IMR-90 (cell line): ENCODE results near the gene RBMS3. TPM values are rescaled to one million over a fixed set of nuclear protein-coding genes. Genes with fewer than 3 reads are reported as not detected.

ENCODE experiments used
- ATAC-seq: fragments of 200-7000 bp; cut with Tn5 transposase; 2 replicates; pipeline ENCODE4 v1.9.1; 2020; ENCODE audit warnings: low read depth, mild to moderate bottlenecking, moderate library complexity
- BruUV-seq: library from RNA; stranded (reverse); fragments of 400-500 nt; replicated peaks from 2 replicates; lab custom pipeline; 2021; lab: Mats Ljungman, UMichigan
- CTCF ChIA-PET: fragments of 300-600 bp; formaldehyde crosslinking; extraction: SDS; loops from one replicate; lab custom pipeline; 2021; ENCODE audit warnings: antibody characterized with exemption; lab: Yijun Ruan, JAX
- POLR2A ChIA-PET: fragments of 300-600 bp; sonication (Branson Sonifier 250); formaldehyde crosslinking; loops from one replicate; lab custom pipeline; 2022; ENCODE audit warnings: antibody characterized with exemption; ENCODE audit not compliant: unreplicated experiment; lab: Charles Lee
- DNase-seq: peaks from one replicate; pipeline ENCODE4 v3.0.0; 2013
- H2AFZ ChIP-seq: replicated peaks from 2 replicates; pipeline ENCODE3; 2013; ENCODE audit warnings: low read length, mild to moderate bottlenecking; ENCODE audit not compliant: poor library complexity
- H2AK5ac ChIP-seq: 2 replicates; pipeline ENCODE4 v1.6.1; 2013; ENCODE audit warnings: low read depth, low read length, inconsistent platforms
- H2AK9ac ChIP-seq: replicated peaks from 2 replicates; pipeline ENCODE3; 2013; ENCODE audit warnings: mild to moderate bottlenecking, low read depth, low read length, moderate library complexity; ENCODE audit not compliant: poor library complexity
- H2BK120ac ChIP-seq: 2 replicates; pipeline ENCODE4 v1.6.1; 2013; ENCODE audit warnings: low read depth, low read length, inconsistent platforms
- H2BK15ac ChIP-seq: 3 replicates; pipeline ENCODE4 v1.6.1; 2013; ENCODE audit warnings: low read depth, low read length, inconsistent platforms
- H2BK20ac ChIP-seq: 2 replicates; pipeline ENCODE4 v1.6.1; 2013; ENCODE audit warnings: low read depth, mild to moderate bottlenecking, inconsistent platforms, low read length, moderate library complexity
- H2BK5ac ChIP-seq: 2 replicates; pipeline ENCODE4 v1.6.1; 2013; ENCODE audit warnings: mild to moderate bottlenecking, low read depth, low read length, inconsistent platforms; ENCODE audit not compliant: poor library complexity, severe bottlenecking
- H3K14ac ChIP-seq: replicated peaks from 2 replicates; pipeline ENCODE4 v1.6.1; 2013; ENCODE audit warnings: low read depth, low read length, inconsistent platforms
- H3K18ac ChIP-seq: 2 replicates; pipeline ENCODE4 v1.6.1; 2013; ENCODE audit warnings: low read depth, low read length, control low read depth
- H3K23ac ChIP-seq: 2 replicates; pipeline ENCODE4 v1.6.1; 2013; ENCODE audit warnings: low read depth, low read length, inconsistent platforms
- H3K27ac ChIP-seq: 2 replicates; pipeline ENCODE4 v1.5.1; 2013; ENCODE audit warnings: mild to moderate bottlenecking, control low read depth, low read length; ENCODE audit not compliant: insufficient read depth
- H3K27me3 ChIP-seq: 2 replicates; pipeline ENCODE4 v1.6.1; 2013; ENCODE audit warnings: low read length; ENCODE audit not compliant: control insufficient read depth, insufficient read depth
- H3K36me3 ChIP-seq: 2 replicates; pipeline ENCODE4 v1.6.1; 2013; ENCODE audit warnings: low read length, mixed read lengths; ENCODE audit not compliant: control insufficient read depth, insufficient read depth
- H3K4ac ChIP-seq: 2 replicates; pipeline ENCODE4 v1.6.1; 2013; ENCODE audit warnings: low read depth, low read length, inconsistent platforms
- H3K4me1 ChIP-seq: 2 replicates; pipeline ENCODE4 v1.6.1; 2013; ENCODE audit warnings: low read length, mixed read lengths; ENCODE audit not compliant: control insufficient read depth, insufficient read depth
- H3K4me2 ChIP-seq: 2 replicates; pipeline ENCODE4 v1.6.1; 2013; ENCODE audit warnings: low read depth, mild to moderate bottlenecking, control low read depth, low read length, moderate library complexity
- H3K4me3 ChIP-seq: 2 replicates; pipeline ENCODE4 v1.5.1; 2013; ENCODE audit warnings: low read depth, mild to moderate bottlenecking, control low read depth, low read length, moderate library complexity; ENCODE audit not compliant: insufficient read depth
- H3K56ac ChIP-seq: 2 replicates; pipeline ENCODE4 v1.6.1; 2013; ENCODE audit warnings: low read length, inconsistent platforms; ENCODE audit not compliant: insufficient read depth; ENCODE audit errors: extremely low read depth
- H3K79me1 ChIP-seq, 2 experiments: 2 replicates each; pipeline ENCODE4 v1.6.1; 2013; ENCODE audit warnings: low read length in 2 of 2, inconsistent platforms in 1 of 2, low read depth in 1 of 2
- H3K9ac ChIP-seq: 2 replicates; pipeline ENCODE4 v1.6.1; 2013; ENCODE audit warnings: low read depth, low read length, control low read depth
- H3K9me1 ChIP-seq: 2 replicates; pipeline ENCODE4 v1.6.1; 2013; ENCODE audit warnings: low read length, inconsistent platforms; ENCODE audit not compliant: insufficient read depth
- H3K9me3 ChIP-seq: 2 replicates; pipeline ENCODE4 v1.6.1; 2013; ENCODE audit warnings: low read length; ENCODE audit not compliant: control insufficient read depth, insufficient read depth
- H4K20me1 ChIP-seq: 2 replicates; pipeline ENCODE4 v1.6.1; 2013; ENCODE audit warnings: low read length, inconsistent platforms; ENCODE audit not compliant: insufficient read depth
- H4K5ac ChIP-seq: 2 replicates; pipeline ENCODE4 v1.6.1; 2013; ENCODE audit warnings: mild to moderate bottlenecking, low read depth, low read length, control low read depth
- H4K8ac ChIP-seq, 2 experiments: 2 replicates each; pipeline ENCODE4 v1.6.1; 2013; ENCODE audit warnings: low read depth in 2 of 2, low read length in 2 of 2, control low read depth in 1 of 2, inconsistent platforms in 1 of 2
- H4K91ac ChIP-seq: 2 replicates; pipeline ENCODE4 v1.6.1; 2013; ENCODE audit warnings: low read depth, low read length, inconsistent platforms; ENCODE audit not compliant: insufficient read depth
- CEBPB ChIP-seq: IDR thresholded peaks from 2 replicates; pipeline ENCODE4 v1.6.1; 2012; ENCODE audit warnings: low read depth, low read length, improper control_type of control experiment
- MAFK ChIP-seq: IDR thresholded peaks from 2 replicates; pipeline ENCODE4 v1.6.1; 2012; ENCODE audit warnings: low read depth, low read length, improper control_type of control experiment
- MAZ ChIP-seq: IDR thresholded peaks from 2 replicates; pipeline ENCODE4 v1.6.1; 2012; ENCODE audit warnings: low read depth, mild to moderate bottlenecking, low read length, improper control_type of control experiment, moderate library complexity, borderline replicate concordance
- MXI1 ChIP-seq: IDR thresholded peaks from 2 replicates; pipeline ENCODE4 v1.6.1; 2012; ENCODE audit warnings: low read depth, mild to moderate bottlenecking, low read length, moderate library complexity, borderline replicate concordance
- NFE2L2 ChIP-seq: fragments of 150-350 bp; IDR thresholded peaks from 2 replicates; pipeline ENCODE4 v1.6.1; 2016; ENCODE audit warnings: low read depth, mild to moderate bottlenecking, low read length
- POLR2A ChIP-seq: IDR thresholded peaks from 2 replicates; pipeline ENCODE4 v1.6.1; 2012; ENCODE audit warnings: mild to moderate bottlenecking, low read depth, low read length
- RFX5 ChIP-seq: IDR thresholded peaks from 2 replicates; pipeline ENCODE4 v1.8.0; 2012; ENCODE audit warnings: low read depth, mild to moderate bottlenecking, low read length, moderate library complexity
- SMC3 ChIP-seq: fragments of 150-350 bp; IDR thresholded peaks from 2 replicates; pipeline ENCODE4 v1.6.1; 2016; ENCODE audit warnings: low read depth, mild to moderate bottlenecking, antibody characterized with exemption, low read length, moderate library complexity
- WGBS, 2 experiments: methylation state at CpG; one replicate each; pipeline versions ENCODE4 v1.1.5 to v1.1.7; 2013; ENCODE audit warnings: missing lambda C conversion rate in 2 of 2; ENCODE audit not compliant: insufficient read length in 1 of 2; ENCODE audit errors: extremely low coverage in 2 of 2; 5-methylcytosine and 5-hydroxymethylcytosine counted together
- dilution Hi-C: fragments of 300-500 bp; cut with HindIII; formaldehyde crosslinking; loops from one replicate; pipeline ENCODE4 v1.14.3; 2018; ENCODE audit warnings: low sequenced_read_pairs; ENCODE audit not compliant: unreplicated experiment
- in situ Hi-C: fragments of 300-500 bp; cut with MboI; formaldehyde crosslinking; loops from 3 replicates; pipeline ENCODE4 v1.14.3; 2019; ENCODE audit warnings: low sequenced_read_pairs, inconsistent platforms, mixed read lengths
- intact Hi-C: fragments of 100-400 bp; cut with micrococcal nuclease; formaldehyde crosslinking; loops from 2 replicates; pipeline ENCODE4 v1.10.0; 2022
- polyA plus RNA-seq, 3 experiments: library from polyadenylated mRNA; depleted of rRNA; stranded (reverse); fragments of >200 nt; gene quantifications; 2 replicates each; pipeline ENCODE4 v1.2.3, GENCODE V29; 2012; ENCODE audit warnings: low replicate concordance in 1 of 3
- total RNA-seq: library from RNA; depleted of rRNA; stranded (reverse); fragments of >200 nt; gene quantifications from 2 replicates; pipeline ENCODE4 v1.2.3, GENCODE V29; 2012
- TF ChIP-seq, protein P1 (sequence below): fragments of 150-350 bp; IDR thresholded peaks from 2 replicates; pipeline ENCODE4 v1.6.1; 2016; ENCODE audit warnings: low read depth, mild to moderate bottlenecking, low read length, moderate library complexity, borderline replicate concordance

RBMS3 gene
- total and polyA plus RNA-seq, 2 of the 4 experiments (the other 2 are of a cell fraction): 15.2 to 127 TPM

DNA sequence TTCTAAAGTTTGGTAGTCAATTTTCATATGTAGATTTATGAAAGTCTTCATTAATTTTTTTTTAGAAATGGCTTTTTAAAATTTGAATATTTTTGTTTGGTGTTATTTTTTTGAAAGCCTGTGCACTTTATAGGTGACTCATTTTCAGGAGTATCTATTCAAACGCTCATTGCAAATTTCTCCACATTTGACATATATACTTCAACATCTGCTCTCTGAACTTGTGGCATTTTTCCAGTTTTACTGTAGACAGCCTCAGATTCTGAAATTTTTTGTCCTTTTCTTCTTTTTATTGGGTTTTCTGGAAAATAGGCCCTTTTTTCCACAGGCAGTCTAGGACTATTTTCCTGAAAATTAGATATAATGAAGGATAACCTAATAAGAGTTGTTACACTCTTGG, 396.6 kb downstream of the RBMS3 start:
- Histone ChIP-seq H2BK20ac (no peak overlapping the region), H2BK120ac (no peak overlapping the region), H4K91ac (no peak overlapping the region), H2AFZ (no peak overlapping the region), H3K9me1 (peaks cover 5% of the 10 kb centered on the region; the same call in 1 of the 2 replicates), H3K4ac (no peak overlapping the region), H4K5ac (no peak overlapping the region), H3K56ac (no peak overlapping the region), H3K4me2 (no peak overlapping the region), H2AK9ac (no peak overlapping the region), H4K8ac (no peak overlapping the region), H3K4me1 (0 out of 2 replicates have a peak, but pooled peaks cover under 1% of the 10 kb centered on the region), H3K23ac (no peak overlapping the region), H3K27me3 (no peaks in the 10 kb centered on the region), H2AK5ac (no peak overlapping the region), H3K27ac (no peak overlapping the region), H3K9me3 (no peaks in the 10 kb centered on the region), H2BK5ac (no peak overlapping the region), H3K9ac (no peak overlapping the region), H3K18ac (no peak overlapping the region), H3K14ac (no peak overlapping the region), H2BK15ac (no peak overlapping the region), H3K79me1 (peaks cover 3 to 12% of the 10 kb centered on the region in 2 experiments; a peak in 3 of 4 replicates), H4K20me1 (no peaks in the 10 kb centered on the region), H3K36me3 (no peaks in the 10 kb centered on the region), H3K4me3 (no peak overlapping the region)
- ChIA-PET CTCF (no interaction called here), POLR2A (no interaction called here)
- TF ChIP-seq CEBPB (no peak), NFE2L2 (no peak), POLR2A (no peak), MXI1 (no peak), RFX5 (no peak), MAZ (no peak), MAFK (no peak), SMC3 (no peak)
- TF ChIP-seq, protein P1, sequence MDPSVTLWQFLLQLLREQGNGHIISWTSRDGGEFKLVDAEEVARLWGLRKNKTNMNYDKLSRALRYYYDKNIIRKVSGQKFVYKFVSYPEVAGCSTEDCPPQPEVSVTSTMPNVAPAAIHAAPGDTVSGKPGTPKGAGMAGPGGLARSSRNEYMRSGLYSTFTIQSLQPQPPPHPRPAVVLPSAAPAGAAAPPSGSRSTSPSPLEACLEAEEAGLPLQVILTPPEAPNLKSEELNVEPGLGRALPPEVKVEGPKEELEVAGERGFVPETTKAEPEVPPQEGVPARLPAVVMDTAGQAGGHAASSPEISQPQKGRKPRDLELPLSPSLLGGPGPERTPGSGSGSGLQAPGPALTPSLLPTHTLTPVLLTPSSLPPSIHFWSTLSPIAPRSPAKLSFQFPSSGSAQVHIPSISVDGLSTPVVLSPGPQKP: no peak
- in situ Hi-C loops: no loop called here
- WGBS, 2 experiments: no CpG with 5 or more reads among the region's 1 CpG
- ATAC-seq (no peak), DNase-seq (peak; percentile 16)
- dilution Hi-C loops: no loop called here
- intact Hi-C loops: no loop called here
- no TSS peak for BruUV-seq
